HepG2 (cell line): Measurements from ENCODE around the gene GUCY1A2. TPM values are rescaled to one million over a fixed set of nuclear protein-coding genes. Genes with fewer than 3 reads are reported as not detected.
"Not testable (repeated sequence)": the region's sequence is repeated elsewhere in the genome, so short reads cannot be mapped to it uniquely, and the experiment has no call there.

Source experiments
- ATAC-seq: fragments of 200-7000 bp; cut with Tn5 transposase; 3 replicates; pipeline ENCODE4 v1.9.1; 2020; ENCODE audit warnings: mild to moderate bottlenecking, moderate library complexity
- BruUV-seq: library from RNA; stranded (reverse); fragments of 400-500 nt; replicated peaks from 2 replicates; lab custom pipeline; 2021; lab: Mats Ljungman, UMichigan
- CTCF ChIA-PET: fragments of 300-600 bp; formaldehyde crosslinking; extraction: SDS; loops from one replicate; lab custom pipeline; 2021; ENCODE audit warnings: low total read pairs, inconsistent platforms, low intra/inter-chr PET ratio; lab: Yijun Ruan, JAX
- POLR2A ChIA-PET: fragments of 350-600 bp; sonication (Branson Sonifier 250); formaldehyde crosslinking; loops from one replicate; lab custom pipeline; 2020; ENCODE audit warnings: antibody characterized with exemption, inconsistent platforms; lab: Yijun Ruan, JAX
- DNase-seq: peaks from one replicate; pipeline ENCODE4 v3.0.0-alpha.2; 2015; ENCODE audit warnings: low spot score
- FAIRE-seq: peaks from 3 replicates; lab custom pipeline; 2011; peaks lifted over from hg19 to GRCh38; lab: Jason Lieb, UNC
- H2AFZ ChIP-seq: one replicate; pipeline ENCODE4 v1.6.1; 2011; ENCODE audit warnings: low read length, inconsistent platforms
- H3K27ac ChIP-seq: fragments of 300-600 bp; 3 replicates; pipeline ENCODE4 v1.8.0; 2011; ENCODE audit warnings: mixed run types, mild to moderate bottlenecking, mixed read lengths, low read length, inconsistent platforms; ENCODE audit not compliant: insufficient read depth; ENCODE audit errors: extremely low read length
- H3K27me3 ChIP-seq, 2 experiments: fragments of 200-600 bp in 1 of 2; 2 replicates in 1 of 2; 3 replicates in 1 of 2; pipeline versions ENCODE4 v1.6.0 to v1.8.0; 2011; ENCODE audit warnings: low read length in 2 of 2, mild to moderate bottlenecking in 2 of 2, moderate library complexity in 2 of 2, inconsistent platforms in 1 of 2; ENCODE audit not compliant: insufficient read depth in 2 of 2, control insufficient read depth in 1 of 2
- H3K36me3 ChIP-seq, 2 experiments: fragments of 200-600 bp in 1 of 2; replicated peaks in 1 of 2; 2 replicates in 1 of 2; 3 replicates in 1 of 2; pipeline versions ENCODE4 v1.5.1 to v1.8.0; 2011; ENCODE audit warnings: low read length in 2 of 2, inconsistent platforms in 1 of 2; ENCODE audit not compliant: insufficient read depth in 2 of 2, control insufficient read depth in 1 of 2
- H3K4me1 ChIP-seq: 2 replicates; pipeline ENCODE4 v1.5.1; 2012; ENCODE audit warnings: low read length, inconsistent platforms; ENCODE audit not compliant: insufficient read depth
- H3K4me2 ChIP-seq: 2 replicates; pipeline ENCODE4 v1.6.0; 2011; ENCODE audit warnings: low read depth, low read length, inconsistent platforms
- H3K4me3 ChIP-seq, 3 experiments: fragments of 200-600 bp in 1 of 3; sonication (generic), shearing (Covaris generic) in 1 of 3; replicated peaks in 1 of 3; 2 replicates each; pipeline ENCODE4 v1.5.1; 2011 to 2016; ENCODE audit warnings: low read length in 3 of 3, inconsistent platforms in 2 of 3, low read depth in 2 of 3, mild to moderate bottlenecking in 2 of 3, control low read depth in 1 of 3, mixed read lengths in 1 of 3; ENCODE audit not compliant: insufficient read depth in 1 of 3
- H3K79me2 ChIP-seq: one replicate; pipeline ENCODE4 v1.6.1; 2011; ENCODE audit warnings: low read length, inconsistent platforms; ENCODE audit not compliant: insufficient read depth
- H3K9ac ChIP-seq: 2 replicates; pipeline ENCODE4 v1.6.0; 2011; ENCODE audit warnings: mild to moderate bottlenecking, low read depth, low read length, inconsistent platforms; ENCODE audit not compliant: insufficient read depth
- H3K9me3 ChIP-seq: 2 replicates; pipeline ENCODE4 v1.5.1; 2012; ENCODE audit warnings: mild to moderate bottlenecking, low read length
- H4K20me1 ChIP-seq: 2 replicates; pipeline ENCODE4 v1.6.0; 2011; ENCODE audit warnings: inconsistent platforms, mild to moderate bottlenecking, low read length, moderate library complexity; ENCODE audit not compliant: insufficient read depth
- KDM5B ChIP-seq: sonication (generic); formaldehyde crosslinking; IDR thresholded peaks from 2 replicates; pipeline ENCODE4 v1.4.0; 2020; ENCODE audit warnings: missing genetic modification reagents, mild to moderate bottlenecking, borderline replicate concordance
- KLF16 ChIP-seq, 2 experiments: sonication (generic) in 1 of 2; formaldehyde crosslinking in 1 of 2; IDR thresholded peaks; 2 replicates each; pipeline versions ENCODE4 v1.6.1 to v1.8.0; 2016 to 2023; ENCODE audit warnings: missing genetic modification reagents in 2 of 2, missing compliant biosample characterization in 1 of 2
- NFE2L1 ChIP-seq: sonication (generic); formaldehyde crosslinking; IDR thresholded peaks from 2 replicates; pipeline ENCODE4 v1.4.0; 2020; ENCODE audit warnings: missing genetic modification reagents, mild to moderate bottlenecking, borderline replicate concordance
- STAT5B ChIP-seq: sonication (generic); formaldehyde crosslinking; IDR thresholded peaks from 2 replicates; pipeline ENCODE4 v1.4.0; 2020; ENCODE audit warnings: missing genetic modification reagents
- ZNF263 ChIP-seq: sonication (generic); formaldehyde crosslinking; IDR thresholded peaks from 2 replicates; pipeline ENCODE4 v1.4.0; 2020; ENCODE audit warnings: missing genetic modification reagents
- ZNF501 ChIP-seq: sonication (generic); formaldehyde crosslinking; IDR thresholded peaks from 2 replicates; pipeline ENCODE4 v1.5.1; 2020; ENCODE audit warnings: mild to moderate bottlenecking, moderate library complexity, missing genetic modification reagents
- ZNF616 ChIP-seq: sonication (generic); formaldehyde crosslinking; IDR thresholded peaks from 2 replicates; pipeline ENCODE4 v1.5.0; 2020; ENCODE audit warnings: low read depth, mild to moderate bottlenecking, missing genetic modification reagents
- ZNF703 ChIP-seq: sonication (generic); formaldehyde crosslinking; IDR thresholded peaks from 2 replicates; pipeline ENCODE4 v1.5.1; 2020; ENCODE audit warnings: missing genetic modification reagents, mild to moderate bottlenecking, moderate library complexity, borderline replicate concordance
- ZNF878 ChIP-seq: sonication (generic); formaldehyde crosslinking; IDR thresholded peaks from 2 replicates; pipeline ENCODE4 v1.8.1; 2023; ENCODE audit warnings: mild to moderate bottlenecking, missing genetic modification reagents, moderate library complexity
- WGBS: methylation state at CpG from one replicate; pipeline ENCODE4 v1.1.6; 2017; ENCODE audit warnings: low lambda C conversion rate; 5-methylcytosine and 5-hydroxymethylcytosine counted together
- in situ Hi-C: cut with HindIII; loops from 2 replicates; pipeline ENCODE4 v1.10.0; 2017; ENCODE audit warnings: low pct_unique_long_range_greater_than_20kb; ENCODE audit not compliant: extremely low pct_ligation_motif_present
- intact Hi-C: fragments of 100-400 bp; cut with micrococcal nuclease; formaldehyde crosslinking; loops from one replicate; pipeline ENCODE4 v1.10.0; 2022; ENCODE audit not compliant: unreplicated experiment
- polyA plus RNA-seq, 8 experiments: library from polyadenylated mRNA; depleted of rRNA in 3 of 8; stranded (reverse) in 7 of 8; unstranded in 1 of 8; fragments of >200 nt; fragmentation: Illumina TruSeq in 4 of 8; extraction: Trizol in 4 of 8; gene quantifications; 2 replicates each; pipeline versions ENCODE4 v1.2.1 to v1.2.3, GENCODE V29; 2011 to 2016; ENCODE audit warnings: low read depth in 4 of 8, missing spikeins in 1 of 8, mixed read lengths in 1 of 8; ENCODE audit not compliant: insufficient read depth in 1 of 8
- total RNA-seq, 5 experiments: library from RNA; depleted of rRNA; stranded (reverse); fragments of >200 nt; fragmentation: Illumina TruSeq; extraction: Trizol; gene quantifications; 2 replicates each; pipeline ENCODE4 v1.2.3, GENCODE V29; 2016; ENCODE audit warnings: low read depth in 1 of 5
- TF ChIP-seq, protein P1 (sequence below): sonication (generic); formaldehyde crosslinking; IDR thresholded peaks from 2 replicates; pipeline ENCODE4 v1.5.0; 2020; ENCODE audit warnings: missing genetic modification reagents
- TF ChIP-seq, protein P2 (sequence below): sonication (generic); formaldehyde crosslinking; IDR thresholded peaks from 2 replicates; pipeline ENCODE4 v1.9.0; 2022; ENCODE audit warnings: missing genetic modification reagents, mild to moderate bottlenecking, borderline replicate concordance

The GUCY1A2 gene
- total and polyA plus RNA-seq, 2 of the 13 experiments (the other 11 are each of a cell fraction or from before 2014, with no cell fraction given): 0.01 to 0.07 TPM

DNA sequence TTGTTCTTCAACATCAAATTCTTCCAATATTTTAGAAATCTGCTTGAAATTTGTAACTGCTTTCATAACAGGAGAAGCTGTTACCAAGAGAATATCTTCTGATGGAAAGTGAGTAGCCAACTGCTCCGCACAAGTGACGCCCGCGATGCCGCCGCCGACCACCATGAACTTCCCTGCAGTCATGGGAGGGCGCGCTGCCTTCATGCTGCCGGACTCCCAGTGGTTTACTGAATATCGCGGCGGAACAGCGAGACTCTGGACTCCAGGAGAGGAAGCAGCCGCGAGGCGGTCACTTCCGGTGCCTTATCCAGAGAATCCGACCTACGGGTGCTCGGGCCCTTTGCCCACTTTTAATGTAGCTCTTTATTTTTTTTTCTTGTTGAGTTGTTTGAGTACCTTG, 190.6 kb downstream of the GUCY1A2 start (continued):
- TF ChIP-seq ZNF616 (no peak), STAT5B (CRISPR knock-in tag) (no peak), ZNF263 (CRISPR knock-in tag) (no peak), KDM5B (CRISPR knock-in tag) (no peak), ZNF501 (no peak), ZNF878 (CRISPR knock-in tag) (no peak)
- TF ChIP-seq, protein P1, sequence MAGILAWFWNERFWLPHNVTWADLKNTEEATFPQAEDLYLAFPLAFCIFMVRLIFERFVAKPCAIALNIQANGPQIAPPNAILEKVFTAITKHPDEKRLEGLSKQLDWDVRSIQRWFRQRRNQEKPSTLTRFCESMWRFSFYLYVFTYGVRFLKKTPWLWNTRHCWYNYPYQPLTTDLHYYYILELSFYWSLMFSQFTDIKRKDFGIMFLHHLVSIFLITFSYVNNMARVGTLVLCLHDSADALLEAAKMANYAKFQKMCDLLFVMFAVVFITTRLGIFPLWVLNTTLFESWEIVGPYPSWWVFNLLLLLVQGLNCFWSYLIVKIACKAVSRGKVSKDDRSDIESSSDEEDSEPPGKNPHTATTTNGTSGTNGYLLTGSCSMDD: no peak

DNA sequence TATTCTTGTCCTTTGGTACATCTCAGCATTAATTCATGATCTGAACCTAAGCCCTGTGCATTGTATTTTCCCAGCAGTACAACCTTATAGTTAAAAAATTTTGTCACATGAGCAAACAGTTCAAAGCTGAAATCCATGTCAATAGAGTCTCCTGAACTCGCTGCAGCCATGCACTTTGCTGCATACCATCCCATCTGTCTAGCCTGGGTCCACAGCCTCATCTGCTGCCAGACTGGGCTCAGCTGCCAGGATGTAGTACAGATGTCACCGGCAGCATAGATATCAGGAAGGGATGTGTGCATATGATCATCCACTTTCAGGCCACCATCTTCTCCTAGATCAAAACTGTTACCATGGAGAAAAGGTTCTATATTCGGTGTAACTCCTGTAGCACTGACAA, 191.7 kb downstream of the GUCY1A2 start:
- H3K36me3 ChIP-seq, H3K9me3 ChIP-seq, H3K4me3 ChIP-seq, H3K27me3 ChIP-seq, H2AFZ ChIP-seq, H3K4me1 ChIP-seq, H3K4me2 ChIP-seq, CTCF ChIA-PET, in situ Hi-C loops, H3K9ac ChIP-seq, DNase-seq, H3K79me2 ChIP-seq, H3K27ac ChIP-seq, POLR2A ChIA-PET, intact Hi-C loops, H4K20me1 ChIP-seq, BruUV-seq: not testable (repeated sequence)
- ATAC-seq (peak; percentile 60; the same call in 2 of the 3 replicates), FAIRE-seq (peak; percentile 43)
- WGBS: 11% methylated on average over 2 of the region's 3 CpGs

DNA sequence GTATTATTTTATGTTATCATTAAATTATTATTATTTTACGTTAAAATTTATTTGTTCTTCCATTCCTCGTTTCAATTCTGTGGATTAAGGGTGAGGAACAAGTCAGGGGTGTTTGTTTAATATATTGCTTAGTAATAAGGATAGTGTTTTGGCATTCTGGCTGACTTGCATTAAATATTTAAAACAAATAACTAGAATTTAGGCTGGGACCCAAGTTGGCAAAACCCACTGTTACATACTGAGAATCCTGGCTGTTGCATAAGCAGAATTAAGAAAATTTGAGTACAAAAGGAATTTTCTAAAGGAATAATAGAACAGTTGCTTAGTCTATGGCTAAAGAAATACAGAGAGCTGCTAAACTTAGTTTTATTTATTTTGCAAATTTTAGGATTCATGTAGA, 196.4 kb downstream of the GUCY1A2 start:
- 2% methylated on average over 2 of the region's 2 CpGs for WGBS
- in situ Hi-C loops: no loop called here
- TF ChIP-seq ZNF703 (no peak), KLF16 (CRISPR knock-in tag; IDR thresholded peaks at IDR 0.05) (no peak), NFE2L1 (CRISPR knock-in tag) (no peak)
- TF ChIP-seq, protein P2, sequence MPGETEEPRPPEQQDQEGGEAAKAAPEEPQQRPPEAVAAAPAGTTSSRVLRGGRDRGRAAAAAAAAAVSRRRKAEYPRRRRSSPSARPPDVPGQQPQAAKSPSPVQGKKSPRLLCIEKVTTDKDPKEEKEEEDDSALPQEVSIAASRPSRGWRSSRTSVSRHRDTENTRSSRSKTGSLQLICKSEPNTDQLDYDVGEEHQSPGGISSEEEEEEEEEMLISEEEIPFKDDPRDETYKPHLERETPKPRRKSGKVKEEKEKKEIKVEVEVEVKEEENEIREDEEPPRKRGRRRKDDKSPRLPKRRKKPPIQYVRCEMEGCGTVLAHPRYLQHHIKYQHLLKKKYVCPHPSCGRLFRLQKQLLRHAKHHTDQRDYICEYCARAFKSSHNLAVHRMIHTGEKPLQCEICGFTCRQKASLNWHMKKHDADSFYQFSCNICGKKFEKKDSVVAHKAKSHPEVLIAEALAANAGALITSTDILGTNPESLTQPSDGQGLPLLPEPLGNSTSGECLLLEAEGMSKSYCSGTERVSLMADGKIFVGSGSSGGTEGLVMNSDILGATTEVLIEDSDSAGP (CRISPR knock-in tag): no peak

More for the DNA sequence above, 196.4 kb downstream of the GUCY1A2 start:
- no peak overlapping the region for H2AFZ ChIP-seq
- H3K27ac ChIP-seq: no peak overlapping the region
- no peaks in the 10 kb centered on the region for H3K4me1 ChIP-seq
- H3K9ac ChIP-seq: no peak overlapping the region
- no peaks in the 10 kb centered on the region for H3K79me2 ChIP-seq
- H3K4me3 ChIP-seq: no peak overlapping the region
- DNase-seq: no peak
- H3K4me2 ChIP-seq: no peak overlapping the region
- H3K36me3 ChIP-seq: no peaks in the 10 kb centered on the region
- no peak for FAIRE-seq
- ChIA-PET POLR2A (no interaction called here), CTCF (no interaction called here)
- no TSS peak for BruUV-seq
- H3K27me3 ChIP-seq: no peaks in the 10 kb centered on the region
- intact Hi-C loops: no loop called here
- no peaks in the 10 kb centered on the region for H4K20me1 ChIP-seq
- no peak for ATAC-seq
- no peaks in the 10 kb centered on the region for H3K9me3 ChIP-seq
